Thoracic aorta (tissue), 2 donors: ENCODE measurements around the gene DGKI. TPM values are rescaled to one million over a fixed set of nuclear protein-coding genes. Genes with fewer than 3 reads are reported as not detected.

ENCODE experiments used
- ATAC-seq: fragments of 150-250 bp; one replicate; pipeline ENCODE4 v1.8.0; 2017; ENCODE audit warnings: low read depth; ENCODE audit not compliant: insufficient number of reproducible peaks, low FRiP score
- DNase-seq: peaks from one replicate; pipeline ENCODE4 v3.0.0-alpha.2; 2020; ENCODE audit warnings: low spot score
- H3K27ac ChIP-seq, 2 donors: fragments of 200-600 bp; sonication (generic); 1 replicate in 1 of 2; 2 replicates in 1 of 2; pipeline ENCODE4 v1.5.1; 2016; ENCODE audit warnings: mild to moderate bottlenecking in 2 of 2, moderate library complexity in 2 of 2
- H3K27me3 ChIP-seq: fragments of 200-600 bp; sonication (generic); replicated peaks from 2 replicates; pipeline ENCODE4 v1.6.0; 2016; ENCODE audit warnings: mild to moderate bottlenecking; ENCODE audit not compliant: insufficient read depth
- H3K36me3 ChIP-seq: fragments of 200-600 bp; sonication (generic); one replicate; pipeline ENCODE4 v1.5.1; 2016
- H3K4me1 ChIP-seq, 2 donors: fragments of 200-600 bp; sonication (generic); 1 replicate in 1 of 2; 2 replicates in 1 of 2; pipeline versions ENCODE4 v1.5.1 to v1.6.0; 2016; ENCODE audit warnings: low read depth in 2 of 2, mild to moderate bottlenecking in 1 of 2; ENCODE audit not compliant: control insufficient read depth in 1 of 2
- H3K4me3 ChIP-seq: fragments of 200-600 bp; sonication (generic); 2 replicates; pipeline ENCODE4 v1.5.1; 2016; ENCODE audit warnings: mild to moderate bottlenecking
- H3K9me3 ChIP-seq: fragments of 200-600 bp; sonication (generic); 2 replicates; pipeline ENCODE4 v1.5.1; 2016
- CTCF ChIP-seq: fragments of 200-600 bp; sonication (generic); IDR thresholded peaks from one replicate; pipeline ENCODE4 v1.5.1; 2019; ENCODE audit warnings: antibody characterized with exemption
- total RNA-seq, 2 donors: library from RNA; depleted of rRNA; stranded (reverse); fragments of >200 nt; gene quantifications; one replicate each; pipeline versions ENCODE4 v1.1.0 to v1.2.3, GENCODE V29; 2016

Gene DGKI
- total RNA-seq, 2 donors from 2014 or later: 10.3 to 22.3 TPM

- no peak for ATAC-seq
- peaks cover 3 to 8% of the 10 kb centered on the region in 2 donors for H3K4me1 ChIP-seq
- no peaks in the 10 kb centered on the region for H3K36me3 ChIP-seq
- no peaks in the 10 kb centered on the region for H3K27me3 ChIP-seq
- no peaks in the 10 kb centered on the region for H3K9me3 ChIP-seq
- no peak overlapping the region for H3K27ac ChIP-seq
- DNase-seq: no peak
- no peak overlapping the region for H3K4me3 ChIP-seq
- TF ChIP-seq CTCF: no peak
Observed at GRCh38 chr7:137852108-137852507, 5.3 kb upstream of the DGKI start.

GRCh38 chr7:137850972-137851945, 4.5 kb upstream of the DGKI start:
- Histone ChIP-seq H3K4me1 (peaks cover 4 to 10% of the 10 kb centered on the region in 2 donors), H3K27ac (no peak overlapping the region), H3K4me3 (no peak overlapping the region), H3K36me3 (no peaks in the 10 kb centered on the region), H3K9me3 (no peaks in the 10 kb centered on the region), H3K27me3 (no peaks in the 10 kb centered on the region)
- no peak for TF ChIP-seq CTCF
- ATAC-seq: no peak
- no peak for DNase-seq

GRCh38 chr7:137850571-137850970, 3.8 kb upstream of the DGKI start:
- no peak for TF ChIP-seq CTCF
- Histone ChIP-seq H3K27ac (no peak overlapping the region), H3K9me3 (no peaks in the 10 kb centered on the region), H3K4me1 (peaks cover 4 to 10% of the 10 kb centered on the region in 2 donors), H3K4me3 (no peak overlapping the region), H3K36me3 (no peaks in the 10 kb centered on the region), H3K27me3 (no peaks in the 10 kb centered on the region)
- ATAC-seq: no peak
- DNase-seq: no peak

- no peaks in the 10 kb centered on the region for H3K9me3 ChIP-seq
- no peak for ATAC-seq
- no peak for TF ChIP-seq CTCF
- peak overlapping the region in 1 of 2 donors; percentile 44 for H3K27ac ChIP-seq
- H3K4me1 ChIP-seq: peaks cover 4 to 10% of the 10 kb centered on the region in 2 donors
- H3K36me3 ChIP-seq: no peaks in the 10 kb centered on the region
- H3K27me3 ChIP-seq: no peaks in the 10 kb centered on the region
- H3K4me3 ChIP-seq: no peak overlapping the region
- DNase-seq: no peak
Observed at GRCh38 chr7:137848095-137848494, 1.3 kb upstream of the DGKI start.

- DNase-seq (no peak), ATAC-seq (no peak)
- TF ChIP-seq CTCF: no peak
- no peaks in the 10 kb centered on the region for H3K9me3 ChIP-seq
- H3K27me3 ChIP-seq: no peaks in the 10 kb centered on the region
- H3K4me3 ChIP-seq: peak overlapping the region; percentile 73
- H3K27ac ChIP-seq: peak overlapping the region; percentile 39 to 44
- peaks cover 4 to 10% of the 10 kb centered on the region in 2 donors for H3K4me1 ChIP-seq
- H3K36me3 ChIP-seq: no peaks in the 10 kb centered on the region
Observed at GRCh38 chr7:137847568-137848050, 835 bp upstream of the DGKI start.
